B cell (primary cell): Measurements from ENCODE around the gene CALY. TPM values are rescaled to one million over a fixed set of nuclear protein-coding genes. Genes with fewer than 3 reads are reported as not detected.
A peak's percentile ranks its signal among the peaks of the same experiment; 100 is the strongest.

Experiments
- ATAC-seq: fragments of 200-7000 bp; cut with Tn5 transposase; one replicate; pipeline ENCODE4 v1.10.0; 2021; ENCODE audit warnings: low read depth, mild to moderate bottlenecking, moderate number of reproducible peaks, moderate library complexity
- CTCF ChIA-PET: fragments of 350-600 bp; sonication (Branson Sonifier 250); formaldehyde crosslinking; loops from one replicate; lab custom pipeline; 2021; ENCODE audit warnings: antibody characterized with exemption, inconsistent platforms; lab: Charles Lee
- POLR2A ChIA-PET: fragments of 350-600 bp; sonication (Branson Sonifier 250); formaldehyde crosslinking; loops from one replicate; lab custom pipeline; 2021; ENCODE audit warnings: antibody characterized with exemption; lab: Charles Lee
- DNase-seq: peaks from one replicate; pipeline ENCODE4 v3.0.0; 2013
- H2AFZ ChIP-seq: 2 replicates; pipeline ENCODE4 v1.6.1; 2012; ENCODE audit warnings: mild to moderate bottlenecking, low read depth, low read length; ENCODE audit not compliant: insufficient read depth, poor library complexity, severe bottlenecking
- H3K27ac ChIP-seq, 2 donors: 1 replicate in 1 of 2; 2 replicates in 1 of 2; pipeline ENCODE4 v1.5.1; 2012 to 2013; ENCODE audit warnings: low read length in 2 of 2, mild to moderate bottlenecking in 2 of 2, moderate library complexity in 1 of 2
- H3K27me3 ChIP-seq, 4 experiments: fragments of 200-600 bp in 1 of 4; sonication (generic) in 1 of 4; replicated peaks in 1 of 4; 1 replicate in 2 of 4; 2 replicates in 2 of 4; pipeline versions ENCODE4 v1.6.1 to v1.7.0; 2013 to 2016; ENCODE audit warnings: low read length in 3 of 4, mild to moderate bottlenecking in 2 of 4, mixed read lengths in 1 of 4, moderate library complexity in 1 of 4; ENCODE audit not compliant: insufficient read depth in 4 of 4, control insufficient read depth in 3 of 4; ENCODE audit errors: control extremely low read depth in 1 of 4
- H3K36me3 ChIP-seq, 2 experiments: replicated peaks in 1 of 2; 1 replicate in 1 of 2; 2 replicates in 1 of 2; pipeline versions ENCODE4 v1.6.1 to v1.7.1; 2013; ENCODE audit warnings: low read length in 1 of 2; ENCODE audit not compliant: insufficient read depth in 2 of 2, control insufficient read depth in 1 of 2; ENCODE audit errors: control extremely low read depth in 1 of 2, extremely low read depth in 1 of 2
- H3K4me1 ChIP-seq, 2 donors: fragments of 200-600 bp in 1 of 2; sonication (generic) in 1 of 2; 1 replicate in 1 of 2; 2 replicates in 1 of 2; pipeline versions ENCODE4 v1.5.1 to v1.6.1; 2013 to 2017; ENCODE audit warnings: low read length in 2 of 2; ENCODE audit not compliant: control insufficient read depth in 2 of 2, insufficient read depth in 2 of 2
- H3K4me2 ChIP-seq: replicated peaks from 2 replicates; pipeline ENCODE3; 2012; ENCODE audit warnings: mild to moderate bottlenecking, low read depth, low read length; ENCODE audit not compliant: poor library complexity, severe bottlenecking
- H3K4me3 ChIP-seq, 5 experiments: fragments of 200-600 bp in 1 of 5; sonication (generic) in 1 of 5; 1 replicate in 3 of 5; 2 replicates in 2 of 5; pipeline versions ENCODE4 v1.5.1 to v1.7.0; 2011 to 2016; ENCODE audit warnings: low read length in 4 of 5, mild to moderate bottlenecking in 4 of 5, low read depth in 2 of 5, control low read depth in 1 of 5, moderate library complexity in 1 of 5; ENCODE audit not compliant: insufficient read depth in 1 of 5; ENCODE audit errors: control extremely low read depth in 1 of 5, extremely low read depth in 1 of 5
- H3K79me2 ChIP-seq: fragments of 200-600 bp; sonication (generic); one replicate; pipeline ENCODE4 v1.6.0; 2016; ENCODE audit warnings: low read length; ENCODE audit not compliant: control insufficient read depth, insufficient read depth
- H3K9ac ChIP-seq: fragments of 200-600 bp; sonication (generic); 2 replicates; pipeline ENCODE4 v1.6.1; 2017; ENCODE audit warnings: mild to moderate bottlenecking, low read length, moderate library complexity
- H3K9me3 ChIP-seq, 3 donors: one replicate each; pipeline versions ENCODE4 v1.6.1 to v1.7.1; 2013; ENCODE audit warnings: low read length in 2 of 3; ENCODE audit not compliant: control insufficient read depth in 2 of 3, insufficient read depth in 1 of 3; ENCODE audit errors: control extremely low read depth in 1 of 3
- H4K20me1 ChIP-seq: 2 replicates; pipeline ENCODE4 v1.6.0; 2012; ENCODE audit warnings: mild to moderate bottlenecking, low read length; ENCODE audit not compliant: insufficient read depth, control insufficient read depth, poor library complexity, severe bottlenecking
- H3K27ac Mint-ChIP-seq: one replicate; pipeline ENCODE4 v1.8.0; 2021; ENCODE audit warnings: mixed read lengths
- H3K27me3 Mint-ChIP-seq: one replicate; pipeline ENCODE4 v1.8.0; 2021; ENCODE audit warnings: mixed read lengths
- H3K4me1 Mint-ChIP-seq: one replicate; pipeline ENCODE4 v1.8.0; 2021; ENCODE audit warnings: mixed read lengths
- H3K4me3 Mint-ChIP-seq: one replicate; pipeline ENCODE4 v1.8.0; 2021; ENCODE audit warnings: mixed read lengths
- H3K9me3 Mint-ChIP-seq: one replicate; pipeline ENCODE4 v1.8.0; 2022; ENCODE audit warnings: mixed read lengths; ENCODE audit not compliant: insufficient read depth
- CTCF ChIP-seq: fragments of 200-600 bp; IDR thresholded peaks from one replicate; pipeline ENCODE4 v1.8.0; 2022; ENCODE audit warnings: antibody characterized with exemption, mild to moderate bottlenecking
- EZH2 ChIP-seq: IDR thresholded peaks from 2 replicates; pipeline ENCODE4 v1.6.1; 2012; ENCODE audit warnings: borderline replicate concordance, low read depth, mild to moderate bottlenecking, moderate library complexity, low read length; ENCODE audit not compliant: insufficient read depth, poor library complexity, severe bottlenecking
- WGBS: methylation state at CpG from one replicate; pipeline ENCODE4 v1.1.5; 2013; ENCODE audit warnings: missing lambda C conversion rate; ENCODE audit not compliant: insufficient coverage; 5-methylcytosine and 5-hydroxymethylcytosine counted together
- intact Hi-C: fragments of 100-400 bp; cut with micrococcal nuclease; formaldehyde crosslinking; loops from one replicate; pipeline ENCODE4 v1.10.0; 2022
- polyA plus RNA-seq: library from polyadenylated mRNA; depleted of rRNA; stranded (reverse); fragments of >200 nt; gene quantifications from 2 replicates; pipeline ENCODE4 v1.2.3, GENCODE V29; 2012
- total RNA-seq, 2 donors: library from RNA; stranded (reverse); fragments of 120-200 nt in 1 of 2; gene quantifications; 1 replicate in 1 of 2; 2 replicates in 1 of 2; pipeline versions ENCODE4 v1.2.3 to v1.2.4, GENCODE V29; 2013 to 2022

Gene CALY
- total and polyA plus RNA-seq, 2 donors (not counting 1 experiment from before 2014, with no cell fraction given), result 0.21 TPM; not detected in 1

- TF ChIP-seq EZH2 (no peak), CTCF (no peak)
- H3K4me1 ChIP-seq, result peaks cover 29 to 35% of the 10 kb centered on the region in 2 donors
- H3K4me3 ChIP-seq, result peak overlapping the region in 4 of 5 experiments; percentile 51 to 72 (median 66)
- DNase-seq (no peak), ATAC-seq (no peak)
- peak overlapping the region; percentile 79 for H2AFZ ChIP-seq
- H3K9me3 Mint-ChIP-seq, result no peaks in the 10 kb centered on the region
- H3K27ac ChIP-seq, result peak overlapping the region in 1 of 2 donors; percentile 71
- peak overlapping the region; percentile 95 for H3K4me2 ChIP-seq
- H4K20me1 ChIP-seq, result peaks cover 33% of the 10 kb centered on the region
- POLR2A ChIA-PET, result interaction anchor here (0.5 to 1.5 kb wide), 3 partner anchors 9 to 236 kb away, joined by 3 to 7 read pairs (median 5); no protein-coding TSS in a partner anchor
- H3K36me3 ChIP-seq, result peaks cover 0 to 32% of the 10 kb centered on the region in 2 experiments
- peak overlapping the region; percentile 82 for H3K9ac ChIP-seq
- peaks cover 0 to 3% (median 0%) of the 10 kb centered on the region in 3 donors for H3K9me3 ChIP-seq
- no peaks in the 10 kb centered on the region for H3K27me3 Mint-ChIP-seq
- H3K27me3 ChIP-seq, result no peaks in the 10 kb centered on the region
- 88% methylated on average over 31 of the region's 36 CpGs for WGBS
- peak overlapping the region; percentile 83 for H3K27ac Mint-ChIP-seq
- peak overlapping the region; percentile 85 for H3K4me3 Mint-ChIP-seq
- peaks cover 47% of the 10 kb centered on the region for H3K79me2 ChIP-seq
- peaks cover 38% of the 10 kb centered on the region for H3K4me1 Mint-ChIP-seq
- CTCF ChIA-PET, result no interaction called here
- intact Hi-C loops, result loop anchor here (1.0 kb wide), 2 partner anchors 9 to 14 kb away; partner anchors contain the start of gene MTG1
Observed at GRCh38 chr10:133379801-133380666, 43.3 kb upstream of the CALY start.
